Measurements from ENCODE around the gene TOR2A. TPM values are rescaled to one million over a fixed set of nuclear protein-coding genes. Genes with fewer than 3 reads are reported as not detected.

The TOR2A gene
- total and polyA plus RNA-seq, 2 of the 8 experiments (the other 6 are each of a cell fraction or from before 2014, with no cell fraction given), result 18.7 to 24.9 TPM

DNA sequence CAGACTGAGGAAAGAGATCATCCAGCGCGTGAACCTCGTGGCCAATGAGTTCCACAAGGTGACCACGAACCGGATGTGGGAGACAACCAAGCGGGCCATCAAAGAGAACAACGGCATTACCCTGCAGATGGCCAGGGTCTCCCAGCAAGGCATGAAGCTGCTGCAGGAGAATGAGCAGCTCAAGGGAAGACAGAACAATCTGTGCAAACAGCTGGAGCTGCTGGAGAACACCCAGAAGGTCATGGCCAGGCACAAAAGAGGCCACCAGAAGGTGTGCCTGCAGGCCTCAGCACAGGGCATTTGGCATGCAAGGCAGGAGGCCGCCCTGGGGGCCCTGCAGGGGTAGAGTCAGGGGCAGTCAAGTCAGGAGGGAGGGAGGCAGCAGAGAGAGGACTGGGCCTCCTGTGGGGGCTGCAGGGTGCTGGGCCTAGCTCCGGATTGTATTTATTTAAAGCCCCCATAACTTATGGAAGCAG is 23.8 kb downstream of the TOR2A start (continued):
- TF ChIP-seq, protein P1, sequence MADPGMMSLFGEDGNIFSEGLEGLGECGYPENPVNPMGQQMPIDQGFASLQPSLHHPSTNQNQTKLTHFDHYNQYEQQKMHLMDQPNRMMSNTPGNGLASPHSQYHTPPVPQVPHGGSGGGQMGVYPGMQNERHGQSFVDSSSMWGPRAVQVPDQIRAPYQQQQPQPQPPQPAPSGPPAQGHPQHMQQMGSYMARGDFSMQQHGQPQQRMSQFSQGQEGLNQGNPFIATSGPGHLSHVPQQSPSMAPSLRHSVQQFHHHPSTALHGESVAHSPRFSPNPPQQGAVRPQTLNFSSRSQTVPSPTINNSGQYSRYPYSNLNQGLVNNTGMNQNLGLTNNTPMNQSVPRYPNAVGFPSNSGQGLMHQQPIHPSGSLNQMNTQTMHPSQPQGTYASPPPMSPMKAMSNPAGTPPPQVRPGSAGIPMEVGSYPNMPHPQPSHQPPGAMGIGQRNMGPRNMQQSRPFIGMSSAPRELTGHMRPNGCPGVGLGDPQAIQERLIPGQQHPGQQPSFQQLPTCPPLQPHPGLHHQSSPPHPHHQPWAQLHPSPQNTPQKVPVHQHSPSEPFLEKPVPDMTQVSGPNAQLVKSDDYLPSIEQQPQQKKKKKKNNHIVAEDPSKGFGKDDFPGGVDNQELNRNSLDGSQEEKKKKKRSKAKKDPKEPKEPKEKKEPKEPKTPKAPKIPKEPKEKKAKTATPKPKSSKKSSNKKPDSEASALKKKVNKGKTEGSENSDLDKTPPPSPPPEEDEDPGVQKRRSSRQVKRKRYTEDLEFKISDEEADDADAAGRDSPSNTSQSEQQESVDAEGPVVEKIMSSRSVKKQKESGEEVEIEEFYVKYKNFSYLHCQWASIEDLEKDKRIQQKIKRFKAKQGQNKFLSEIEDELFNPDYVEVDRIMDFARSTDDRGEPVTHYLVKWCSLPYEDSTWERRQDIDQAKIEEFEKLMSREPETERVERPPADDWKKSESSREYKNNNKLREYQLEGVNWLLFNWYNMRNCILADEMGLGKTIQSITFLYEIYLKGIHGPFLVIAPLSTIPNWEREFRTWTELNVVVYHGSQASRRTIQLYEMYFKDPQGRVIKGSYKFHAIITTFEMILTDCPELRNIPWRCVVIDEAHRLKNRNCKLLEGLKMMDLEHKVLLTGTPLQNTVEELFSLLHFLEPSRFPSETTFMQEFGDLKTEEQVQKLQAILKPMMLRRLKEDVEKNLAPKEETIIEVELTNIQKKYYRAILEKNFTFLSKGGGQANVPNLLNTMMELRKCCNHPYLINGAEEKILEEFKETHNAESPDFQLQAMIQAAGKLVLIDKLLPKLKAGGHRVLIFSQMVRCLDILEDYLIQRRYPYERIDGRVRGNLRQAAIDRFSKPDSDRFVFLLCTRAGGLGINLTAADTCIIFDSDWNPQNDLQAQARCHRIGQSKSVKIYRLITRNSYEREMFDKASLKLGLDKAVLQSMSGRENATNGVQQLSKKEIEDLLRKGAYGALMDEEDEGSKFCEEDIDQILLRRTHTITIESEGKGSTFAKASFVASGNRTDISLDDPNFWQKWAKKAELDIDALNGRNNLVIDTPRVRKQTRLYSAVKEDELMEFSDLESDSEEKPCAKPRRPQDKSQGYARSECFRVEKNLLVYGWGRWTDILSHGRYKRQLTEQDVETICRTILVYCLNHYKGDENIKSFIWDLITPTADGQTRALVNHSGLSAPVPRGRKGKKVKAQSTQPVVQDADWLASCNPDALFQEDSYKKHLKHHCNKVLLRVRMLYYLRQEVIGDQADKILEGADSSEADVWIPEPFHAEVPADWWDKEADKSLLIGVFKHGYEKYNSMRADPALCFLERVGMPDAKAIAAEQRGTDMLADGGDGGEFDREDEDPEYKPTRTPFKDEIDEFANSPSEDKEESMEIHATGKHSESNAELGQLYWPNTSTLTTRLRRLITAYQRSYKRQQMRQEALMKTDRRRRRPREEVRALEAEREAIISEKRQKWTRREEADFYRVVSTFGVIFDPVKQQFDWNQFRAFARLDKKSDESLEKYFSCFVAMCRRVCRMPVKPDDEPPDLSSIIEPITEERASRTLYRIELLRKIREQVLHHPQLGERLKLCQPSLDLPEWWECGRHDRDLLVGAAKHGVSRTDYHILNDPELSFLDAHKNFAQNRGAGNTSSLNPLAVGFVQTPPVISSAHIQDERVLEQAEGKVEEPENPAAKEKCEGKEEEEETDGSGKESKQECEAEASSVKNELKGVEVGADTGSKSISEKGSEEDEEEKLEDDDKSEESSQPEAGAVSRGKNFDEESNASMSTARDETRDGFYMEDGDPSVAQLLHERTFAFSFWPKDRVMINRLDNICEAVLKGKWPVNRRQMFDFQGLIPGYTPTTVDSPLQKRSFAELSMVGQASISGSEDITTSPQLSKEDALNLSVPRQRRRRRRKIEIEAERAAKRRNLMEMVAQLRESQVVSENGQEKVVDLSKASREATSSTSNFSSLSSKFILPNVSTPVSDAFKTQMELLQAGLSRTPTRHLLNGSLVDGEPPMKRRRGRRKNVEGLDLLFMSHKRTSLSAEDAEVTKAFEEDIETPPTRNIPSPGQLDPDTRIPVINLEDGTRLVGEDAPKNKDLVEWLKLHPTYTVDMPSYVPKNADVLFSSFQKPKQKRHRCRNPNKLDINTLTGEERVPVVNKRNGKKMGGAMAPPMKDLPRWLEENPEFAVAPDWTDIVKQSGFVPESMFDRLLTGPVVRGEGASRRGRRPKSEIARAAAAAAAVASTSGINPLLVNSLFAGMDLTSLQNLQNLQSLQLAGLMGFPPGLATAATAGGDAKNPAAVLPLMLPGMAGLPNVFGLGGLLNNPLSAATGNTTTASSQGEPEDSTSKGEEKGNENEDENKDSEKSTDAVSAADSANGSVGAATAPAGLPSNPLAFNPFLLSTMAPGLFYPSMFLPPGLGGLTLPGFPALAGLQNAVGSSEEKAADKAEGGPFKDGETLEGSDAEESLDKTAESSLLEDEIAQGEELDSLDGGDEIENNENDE (IDR thresholded peaks at IDR 0.05; ENCODE audit: insufficient replicate concordance, low read length), result no peak
- TF ChIP-seq SIN3A (conservative IDR thresholded peaks at IDR 0.05 in 1 of 2, IDR thresholded peaks at IDR 0.05 in 1 of 2; ENCODE audit: low read depth in 1 of 2, low read length in 2 of 2), result no peak
